ENCODE measurements around the gene MYMX. TPM values are rescaled to one million over a fixed set of nuclear protein-coding genes. Genes with fewer than 3 reads are reported as not detected.

MYMX gene
- total RNA-seq, 1 donor: not detected

- Histone ChIP-seq H3K27me3 (ENCODE audit: insufficient read depth, low read length) (no peaks in the 10 kb centered on the region), H3K27ac (ENCODE audit: low read depth, low read length) (no peak overlapping the region), H3K9me3 (ENCODE audit: low read depth, low read length) (no peaks in the 10 kb centered on the region), H4K20me1 (ENCODE audit: insufficient read depth, low read length) (peaks cover 75% of the 10 kb centered on the region), H3K79me2 (ENCODE audit: insufficient read depth, low read length) (peaks cover 75% of the 10 kb centered on the region), H2AFZ (ENCODE audit: low read length) (no peak overlapping the region), H3K4me1 (ENCODE audit: insufficient read depth, low read length) (peaks cover 32% of the 10 kb centered on the region), H3K4me2 (ENCODE audit: insufficient read depth, low read length) (no peak overlapping the region), H3K36me3 (ENCODE audit: insufficient read depth, low read length) (peaks cover 73% of the 10 kb centered on the region), H3K4me3 (ENCODE audit: insufficient read depth, low read length) (no peak overlapping the region)
- peak; percentile 36 for DNase-seq (ENCODE audit: insufficient read length, low spot score, missing footprints)
- TF ChIP-seq CTCF (IDR thresholded peaks at IDR 0.05; ENCODE audit: extremely low read depth, low read depth, low read length): peak; percentile 48
Observed at GRCh38 chr6:44253307-44254101, 36.8 kb downstream of the MYMX start.

- no peak overlapping the region for H3K4me2 ChIP-seq (ENCODE audit: insufficient read depth, low read length)
- no peak overlapping the region for H2AFZ ChIP-seq (ENCODE audit: low read length)
- no peak for TF ChIP-seq CTCF (IDR thresholded peaks at IDR 0.05; ENCODE audit: extremely low read depth, low read depth, low read length)
- peaks cover 66% of the 10 kb centered on the region for H3K79me2 ChIP-seq (ENCODE audit: insufficient read depth, low read length)
- H3K4me3 ChIP-seq (ENCODE audit: insufficient read depth, low read length): no peak overlapping the region
- H3K36me3 ChIP-seq (ENCODE audit: insufficient read depth, low read length): peaks cover 63% of the 10 kb centered on the region
- DNase-seq (ENCODE audit: insufficient read length, low spot score, missing footprints): peak; percentile 85
- peaks cover 66% of the 10 kb centered on the region for H4K20me1 ChIP-seq (ENCODE audit: insufficient read depth, low read length)
- no peaks in the 10 kb centered on the region for H3K27me3 ChIP-seq (ENCODE audit: insufficient read depth, low read length)
- H3K27ac ChIP-seq (ENCODE audit: low read depth, low read length): no peak overlapping the region
- peaks cover 23% of the 10 kb centered on the region for H3K4me1 ChIP-seq (ENCODE audit: insufficient read depth, low read length)
- H3K9me3 ChIP-seq (ENCODE audit: low read depth, low read length): no peaks in the 10 kb centered on the region
Observed at GRCh38 chr6:44254191-44255104, 37.7 kb downstream of the MYMX start.

GRCh38 chr6:44255105-44255808 is 38.5 kb downstream of the MYMX start:
- no peak overlapping the region for H3K27ac ChIP-seq (ENCODE audit: low read depth, low read length)
- H3K9me3 ChIP-seq (ENCODE audit: low read depth, low read length): no peaks in the 10 kb centered on the region
- no peak overlapping the region for H2AFZ ChIP-seq (ENCODE audit: low read length)
- peaks cover 17% of the 10 kb centered on the region for H3K4me1 ChIP-seq (ENCODE audit: insufficient read depth, low read length)
- peaks cover 58% of the 10 kb centered on the region for H4K20me1 ChIP-seq (ENCODE audit: insufficient read depth, low read length)
- H3K4me2 ChIP-seq (ENCODE audit: insufficient read depth, low read length): peak overlapping the region; percentile 96
- peaks cover 58% of the 10 kb centered on the region for H3K79me2 ChIP-seq (ENCODE audit: insufficient read depth, low read length)
- peak; percentile 82 for DNase-seq (ENCODE audit: insufficient read length, low spot score, missing footprints)
- TF ChIP-seq CTCF (IDR thresholded peaks at IDR 0.05; ENCODE audit: extremely low read depth, low read depth, low read length): no peak
- peaks cover 63% of the 10 kb centered on the region for H3K36me3 ChIP-seq (ENCODE audit: insufficient read depth, low read length)
- peak overlapping the region; percentile 97 for H3K4me3 ChIP-seq (ENCODE audit: insufficient read depth, low read length)
- no peaks in the 10 kb centered on the region for H3K27me3 ChIP-seq (ENCODE audit: insufficient read depth, low read length)
